HL-60 (cell line): Measurements from ENCODE around the gene LRP2.

Source experiments
- CTCF ChIP-seq: IDR thresholded peaks from one replicate; pipeline ENCODE4 v1.5.1; 2011; ENCODE audit warnings: low read length, control low read depth, inconsistent platforms; ENCODE audit not compliant: insufficient read depth
- POLR2AphosphoS5 ChIP-seq: IDR thresholded peaks from 2 replicates; pipeline ENCODE4 v1.6.1; 2012; ENCODE audit warnings: low read depth

DNA sequence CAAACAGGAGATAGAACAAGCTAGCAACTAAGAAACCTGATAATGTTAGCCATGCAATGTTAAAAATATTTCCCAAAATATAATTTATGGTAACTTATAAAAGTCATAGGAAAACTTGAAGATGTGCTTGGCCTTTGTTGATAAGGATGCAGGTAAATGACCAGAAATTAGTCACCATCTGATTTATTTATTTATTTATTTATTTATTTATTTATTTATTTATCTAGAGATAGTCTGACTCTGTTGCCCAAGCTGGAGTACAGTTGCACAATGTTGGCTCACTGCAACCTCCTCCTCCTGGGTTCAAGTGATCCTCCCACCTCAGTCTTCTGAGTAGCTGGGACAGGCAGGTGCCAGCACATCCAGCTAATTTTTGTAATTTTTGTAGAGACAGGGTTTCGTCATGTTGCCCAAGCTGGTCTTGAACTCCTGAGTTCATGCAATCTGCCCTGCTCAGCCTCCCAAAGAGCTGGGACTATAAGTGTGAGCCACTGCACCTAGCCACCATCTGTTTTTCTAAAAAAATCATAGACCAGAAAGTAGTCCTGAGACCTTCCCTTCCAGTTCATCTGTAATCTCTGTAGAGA lies 183.4 kb downstream of the LRP2 start:
- no peak for TF ChIP-seq CTCF
- no peak for TF ChIP-seq POLR2AphosphoS5
